GM12878 (cell line): ENCODE measurements around the gene SURF4.

Source experiments
- CEBPB ChIP-seq, 2 experiments: fragments of 150-350 bp in 1 of 2; IDR thresholded peaks; 2 replicates each; pipeline ENCODE4 v1.6.1; 2012 to 2014; ENCODE audit warnings: low read depth in 2 of 2, low read length in 2 of 2, borderline replicate concordance in 1 of 2, inconsistent platforms in 1 of 2
- CHD2 ChIP-seq: IDR thresholded peaks from 2 replicates; pipeline ENCODE4 v1.6.1; 2011; ENCODE audit warnings: low read depth, low read length, improper control_type of control experiment, borderline replicate concordance
- CREB1 ChIP-seq: IDR thresholded peaks from 2 replicates; pipeline ENCODE4 v1.6.1; 2012; ENCODE audit warnings: low read depth, mild to moderate bottlenecking, inconsistent platforms
- FOXM1 ChIP-seq: IDR thresholded peaks from 2 replicates; pipeline ENCODE4 v1.6.1; 2012; ENCODE audit warnings: low read depth, mild to moderate bottlenecking, inconsistent platforms, low read length, moderate library complexity
- HDAC2 ChIP-seq: fragments of 200-600 bp; sonication (generic); IDR thresholded peaks from 2 replicates; pipeline ENCODE4 v1.6.1; 2017
- NRF1 ChIP-seq: conservative IDR thresholded peaks from 2 replicates; pipeline ENCODE4 v1.6.1; 2011; ENCODE audit warnings: mild to moderate bottlenecking, low read depth, low read length, improper control_type of control experiment
- TF ChIP-seq, protein P1 (sequence below), 3 experiments: IDR thresholded peaks in 2 of 3; conservative IDR thresholded peaks in 1 of 3; 2 replicates each; pipeline ENCODE4 v1.5.1; 2011; ENCODE audit warnings: low read depth in 3 of 3, low read length in 3 of 3, mild to moderate bottlenecking in 3 of 3, control low read depth in 2 of 3, moderate library complexity in 2 of 3, inconsistent platforms in 1 of 3, mixed read lengths in 1 of 3; ENCODE audit not compliant: control insufficient read depth in 2 of 3, insufficient read depth in 1 of 3; ENCODE audit errors: extremely low read depth in 1 of 3
- TF ChIP-seq, protein P2 (sequence below): IDR thresholded peaks from 2 replicates; pipeline ENCODE4 v1.6.1; 2012; ENCODE audit warnings: mild to moderate bottlenecking, low read depth, low read length

DNA sequence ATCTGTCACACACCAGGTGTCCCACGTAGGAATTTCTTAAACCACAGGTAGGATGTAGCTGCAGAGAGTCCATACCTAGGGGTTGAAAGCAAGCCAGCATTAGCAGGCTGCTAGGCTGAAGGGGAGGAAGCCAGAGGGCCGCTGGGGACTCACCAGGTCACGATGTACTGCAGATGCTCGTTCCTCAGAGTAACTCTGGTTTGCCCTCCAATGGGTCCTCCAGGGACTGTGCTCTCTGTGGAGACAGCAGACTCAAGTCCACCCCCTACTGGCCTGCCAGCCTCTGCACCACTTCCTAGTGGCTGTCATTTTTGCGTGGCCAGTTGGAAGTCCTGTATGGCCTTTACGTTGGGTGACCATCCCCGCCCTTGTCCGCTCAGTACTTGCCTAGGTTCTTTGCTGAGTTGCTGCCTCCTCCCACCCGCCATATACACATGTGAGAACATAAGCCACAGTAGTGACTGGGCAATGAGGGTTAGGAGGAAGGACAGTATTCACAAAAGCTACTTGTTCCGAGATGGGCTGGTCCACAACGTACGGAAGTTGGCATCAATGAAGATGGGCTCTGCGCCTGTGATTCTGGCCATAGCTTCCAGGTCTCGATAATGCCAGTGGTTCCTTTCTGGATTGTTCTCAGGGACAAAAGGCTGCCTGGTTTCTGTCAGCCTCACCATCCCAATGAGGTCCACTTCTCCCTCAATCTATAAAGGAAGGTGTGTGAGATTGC is 23.8 kb downstream of the SURF4 start:
- TF ChIP-seq, protein P1, sequence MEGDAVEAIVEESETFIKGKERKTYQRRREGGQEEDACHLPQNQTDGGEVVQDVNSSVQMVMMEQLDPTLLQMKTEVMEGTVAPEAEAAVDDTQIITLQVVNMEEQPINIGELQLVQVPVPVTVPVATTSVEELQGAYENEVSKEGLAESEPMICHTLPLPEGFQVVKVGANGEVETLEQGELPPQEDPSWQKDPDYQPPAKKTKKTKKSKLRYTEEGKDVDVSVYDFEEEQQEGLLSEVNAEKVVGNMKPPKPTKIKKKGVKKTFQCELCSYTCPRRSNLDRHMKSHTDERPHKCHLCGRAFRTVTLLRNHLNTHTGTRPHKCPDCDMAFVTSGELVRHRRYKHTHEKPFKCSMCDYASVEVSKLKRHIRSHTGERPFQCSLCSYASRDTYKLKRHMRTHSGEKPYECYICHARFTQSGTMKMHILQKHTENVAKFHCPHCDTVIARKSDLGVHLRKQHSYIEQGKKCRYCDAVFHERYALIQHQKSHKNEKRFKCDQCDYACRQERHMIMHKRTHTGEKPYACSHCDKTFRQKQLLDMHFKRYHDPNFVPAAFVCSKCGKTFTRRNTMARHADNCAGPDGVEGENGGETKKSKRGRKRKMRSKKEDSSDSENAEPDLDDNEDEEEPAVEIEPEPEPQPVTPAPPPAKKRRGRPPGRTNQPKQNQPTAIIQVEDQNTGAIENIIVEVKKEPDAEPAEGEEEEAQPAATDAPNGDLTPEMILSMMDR (IDR thresholded peaks at IDR 0.05 in 2 of 3, conservative IDR thresholded peaks at IDR 0.05 in 1 of 3; ENCODE audit: control insufficient read depth in 2 of 3, extremely low read depth in 1 of 3, insufficient read depth in 1 of 3, low read depth in 3 of 3, low read length in 3 of 3), result peak; percentile 51 to 79 (median 58)
- TF ChIP-seq FOXM1 (no peak), HDAC2 (no peak), NRF1 (no peak), CHD2 (no peak), CEBPB (IDR thresholded peaks at IDR 0.05; ENCODE audit: borderline replicate concordance in 1 of 2, low read depth in 2 of 2, low read length in 2 of 2) (no peak), CREB1 (peak; percentile 38; the same call in 1 of the 2 replicates)
- TF ChIP-seq, protein P2, sequence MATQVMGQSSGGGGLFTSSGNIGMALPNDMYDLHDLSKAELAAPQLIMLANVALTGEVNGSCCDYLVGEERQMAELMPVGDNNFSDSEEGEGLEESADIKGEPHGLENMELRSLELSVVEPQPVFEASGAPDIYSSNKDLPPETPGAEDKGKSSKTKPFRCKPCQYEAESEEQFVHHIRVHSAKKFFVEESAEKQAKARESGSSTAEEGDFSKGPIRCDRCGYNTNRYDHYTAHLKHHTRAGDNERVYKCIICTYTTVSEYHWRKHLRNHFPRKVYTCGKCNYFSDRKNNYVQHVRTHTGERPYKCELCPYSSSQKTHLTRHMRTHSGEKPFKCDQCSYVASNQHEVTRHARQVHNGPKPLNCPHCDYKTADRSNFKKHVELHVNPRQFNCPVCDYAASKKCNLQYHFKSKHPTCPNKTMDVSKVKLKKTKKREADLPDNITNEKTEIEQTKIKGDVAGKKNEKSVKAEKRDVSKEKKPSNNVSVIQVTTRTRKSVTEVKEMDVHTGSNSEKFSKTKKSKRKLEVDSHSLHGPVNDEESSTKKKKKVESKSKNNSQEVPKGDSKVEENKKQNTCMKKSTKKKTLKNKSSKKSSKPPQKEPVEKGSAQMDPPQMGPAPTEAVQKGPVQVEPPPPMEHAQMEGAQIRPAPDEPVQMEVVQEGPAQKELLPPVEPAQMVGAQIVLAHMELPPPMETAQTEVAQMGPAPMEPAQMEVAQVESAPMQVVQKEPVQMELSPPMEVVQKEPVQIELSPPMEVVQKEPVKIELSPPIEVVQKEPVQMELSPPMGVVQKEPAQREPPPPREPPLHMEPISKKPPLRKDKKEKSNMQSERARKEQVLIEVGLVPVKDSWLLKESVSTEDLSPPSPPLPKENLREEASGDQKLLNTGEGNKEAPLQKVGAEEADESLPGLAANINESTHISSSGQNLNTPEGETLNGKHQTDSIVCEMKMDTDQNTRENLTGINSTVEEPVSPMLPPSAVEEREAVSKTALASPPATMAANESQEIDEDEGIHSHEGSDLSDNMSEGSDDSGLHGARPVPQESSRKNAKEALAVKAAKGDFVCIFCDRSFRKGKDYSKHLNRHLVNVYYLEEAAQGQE, result no peak
